GM12874 (cell line): Measurements from ENCODE around the gene FAM83D.
A peak's percentile ranks its signal among the peaks of the same experiment; 100 is the strongest.

Experiments
- CTCF ChIP-seq: IDR thresholded peaks from 2 replicates; pipeline ENCODE4 v1.5.1; 2011; ENCODE audit warnings: low read depth, mild to moderate bottlenecking, control low read depth, low read length, moderate library complexity; ENCODE audit not compliant: insufficient read depth

FAM83D gene

GRCh38 chr20:38926142-38926933 lies at the start of gene FAM83D:
TSS of gene FAM83D (plus strand) at chr20:38926417. CDS start at chr20:38926443, 26 bp downstream.
- TF ChIP-seq CTCF = no peak

GRCh38 chr20:38877483-38877882 lies 48.7 kb upstream of the FAM83D start:
- no peak for TF ChIP-seq CTCF

GRCh38 chr20:38878866-38879265 lies 47.4 kb upstream of the FAM83D start:
- TF ChIP-seq CTCF = no peak

- peak; percentile 25; the same call in 1 of the 2 replicates for TF ChIP-seq CTCF
Measured at GRCh38 chr20:38880952-38881735, 45.1 kb upstream of the FAM83D start.

- TF ChIP-seq CTCF = no peak
Measured at GRCh38 chr20:38881806-38882440, 44.3 kb upstream of the FAM83D start.

GRCh38 chr20:38882600-38882999 lies 43.6 kb upstream of the FAM83D start:
- no peak for TF ChIP-seq CTCF

GRCh38 chr20:38883081-38883980 lies 42.9 kb upstream of the FAM83D start:
- TF ChIP-seq CTCF = no peak
